ENCODE data around the gene PCDH17. TPM values are rescaled to one million over a fixed set of nuclear protein-coding genes. Genes with fewer than 3 reads are reported as not detected.
A peak's percentile ranks its signal among the peaks of the same experiment; 100 is the strongest.

PCDH17 gene
- total RNA-seq, 1 donor from 2014 or later = 17.5 TPM

- DNase-seq (ENCODE audit: low spot score, unreplicated experiment) = no peak
- no peak for TF ChIP-seq CTCF (IDR thresholded peaks at IDR 0.05; ENCODE audit: unreplicated experiment)
- Mint-ChIP-seq H3K4me3 (ENCODE audit: low read depth) (no peak overlapping the region), H3K27ac (peak overlapping the region; percentile 99), H3K36me3 (ENCODE audit: insufficient read depth) (peaks cover 5% of the 10 kb centered on the region), H3K27me3 (no peaks in the 10 kb centered on the region), H3K4me1 (ENCODE audit: low read depth) (peaks cover 14% of the 10 kb centered on the region), H3K9me3 (ENCODE audit: low read depth) (peaks cover under 1% of the 10 kb centered on the region)
These were observed 40.6 kb downstream of the PCDH17 start for GRCh38 chr13:57672168-57672567.

- peak overlapping the region; percentile 99 for H3K27ac Mint-ChIP-seq
- H3K4me1 Mint-ChIP-seq (ENCODE audit: low read depth) = peaks cover 14% of the 10 kb centered on the region
- no peak overlapping the region for H3K4me3 Mint-ChIP-seq (ENCODE audit: low read depth)
- H3K36me3 Mint-ChIP-seq (ENCODE audit: insufficient read depth) = peaks cover 11% of the 10 kb centered on the region
- no peak for DNase-seq (ENCODE audit: low spot score, unreplicated experiment)
- no peak for TF ChIP-seq CTCF (IDR thresholded peaks at IDR 0.05; ENCODE audit: unreplicated experiment)
- no peaks in the 10 kb centered on the region for H3K27me3 Mint-ChIP-seq
- peaks cover 7% of the 10 kb centered on the region for H3K9me3 Mint-ChIP-seq (ENCODE audit: low read depth)
These were observed 41.7 kb downstream of the PCDH17 start for GRCh38 chr13:57673197-57673596.

GRCh38 chr13:57675526-57675925 is 44.0 kb downstream of the PCDH17 start:
- Mint-ChIP-seq H3K36me3 (ENCODE audit: insufficient read depth) (peaks cover 9% of the 10 kb centered on the region), H3K27ac (no peak overlapping the region), H3K9me3 (ENCODE audit: low read depth) (peaks cover 7% of the 10 kb centered on the region), H3K27me3 (no peaks in the 10 kb centered on the region), H3K4me3 (ENCODE audit: low read depth) (no peak overlapping the region), H3K4me1 (ENCODE audit: low read depth) (peaks cover 14% of the 10 kb centered on the region)
- no peak for DNase-seq (ENCODE audit: low spot score, unreplicated experiment)
- no peak for TF ChIP-seq CTCF (IDR thresholded peaks at IDR 0.05; ENCODE audit: unreplicated experiment)

- no peak for TF ChIP-seq CTCF (IDR thresholded peaks at IDR 0.05; ENCODE audit: unreplicated experiment)
- Mint-ChIP-seq H3K27me3 (no peaks in the 10 kb centered on the region), H3K4me1 (ENCODE audit: low read depth) (peaks cover 1% of the 10 kb centered on the region), H3K4me3 (ENCODE audit: low read depth) (no peak overlapping the region), H3K27ac (no peak overlapping the region), H3K9me3 (ENCODE audit: low read depth) (peaks cover 7% of the 10 kb centered on the region), H3K36me3 (ENCODE audit: insufficient read depth) (peaks cover 14% of the 10 kb centered on the region)
- DNase-seq (ENCODE audit: low spot score, unreplicated experiment) = no peak
These were observed 49.1 kb downstream of the PCDH17 start for GRCh38 chr13:57680609-57681008.

- Mint-ChIP-seq H3K27me3 (no peaks in the 10 kb centered on the region), H3K9me3 (ENCODE audit: low read depth) (peaks cover 6% of the 10 kb centered on the region), H3K36me3 (ENCODE audit: insufficient read depth) (peaks cover 12% of the 10 kb centered on the region), H3K4me1 (ENCODE audit: low read depth) (peaks cover 1% of the 10 kb centered on the region), H3K4me3 (ENCODE audit: low read depth) (no peak overlapping the region), H3K27ac (peak overlapping the region; percentile 25)
- DNase-seq (ENCODE audit: low spot score, unreplicated experiment) = no peak
- TF ChIP-seq CTCF (IDR thresholded peaks at IDR 0.05; ENCODE audit: unreplicated experiment) = no peak
These were observed 50.7 kb downstream of the PCDH17 start for GRCh38 chr13:57682128-57682716.
